ENCODE measurements around the gene RNASE2.

RNASE2 gene

DNA sequence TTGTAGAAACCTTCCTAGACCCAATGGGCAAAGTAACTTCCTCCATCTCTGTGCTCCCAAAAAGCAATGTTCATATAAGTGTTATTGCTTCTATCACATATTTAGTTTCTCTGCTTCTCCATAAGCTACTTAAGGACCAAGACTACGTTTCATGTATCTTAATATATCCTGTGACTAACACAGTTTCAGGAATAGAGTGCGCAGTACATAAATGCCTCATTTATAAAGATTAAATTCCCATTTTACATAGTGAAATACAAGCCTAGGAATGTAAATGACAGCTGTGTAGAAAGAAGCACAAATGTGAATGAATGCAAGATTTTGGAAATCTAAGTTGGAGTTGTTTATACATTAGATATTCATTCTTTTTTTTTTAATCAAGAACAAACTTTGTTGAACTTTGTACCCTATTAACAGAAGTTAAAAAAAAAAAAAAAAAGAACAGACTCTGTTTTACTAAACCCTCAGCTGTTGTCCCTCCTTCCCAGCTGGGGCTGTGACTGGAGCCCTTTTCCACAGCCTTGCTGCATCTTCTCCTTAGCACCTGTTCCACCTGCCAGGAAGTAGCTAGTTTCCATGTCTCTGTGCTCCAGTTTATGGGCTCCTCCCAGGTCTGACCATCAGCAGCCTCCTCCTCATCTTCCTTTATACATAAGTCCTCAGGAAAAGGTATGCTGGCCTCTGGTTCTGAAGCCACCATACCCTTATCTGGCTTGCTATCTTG is 27.5 kb downstream of the RNASE2 start:
- TF ChIP-seq, protein P1, sequence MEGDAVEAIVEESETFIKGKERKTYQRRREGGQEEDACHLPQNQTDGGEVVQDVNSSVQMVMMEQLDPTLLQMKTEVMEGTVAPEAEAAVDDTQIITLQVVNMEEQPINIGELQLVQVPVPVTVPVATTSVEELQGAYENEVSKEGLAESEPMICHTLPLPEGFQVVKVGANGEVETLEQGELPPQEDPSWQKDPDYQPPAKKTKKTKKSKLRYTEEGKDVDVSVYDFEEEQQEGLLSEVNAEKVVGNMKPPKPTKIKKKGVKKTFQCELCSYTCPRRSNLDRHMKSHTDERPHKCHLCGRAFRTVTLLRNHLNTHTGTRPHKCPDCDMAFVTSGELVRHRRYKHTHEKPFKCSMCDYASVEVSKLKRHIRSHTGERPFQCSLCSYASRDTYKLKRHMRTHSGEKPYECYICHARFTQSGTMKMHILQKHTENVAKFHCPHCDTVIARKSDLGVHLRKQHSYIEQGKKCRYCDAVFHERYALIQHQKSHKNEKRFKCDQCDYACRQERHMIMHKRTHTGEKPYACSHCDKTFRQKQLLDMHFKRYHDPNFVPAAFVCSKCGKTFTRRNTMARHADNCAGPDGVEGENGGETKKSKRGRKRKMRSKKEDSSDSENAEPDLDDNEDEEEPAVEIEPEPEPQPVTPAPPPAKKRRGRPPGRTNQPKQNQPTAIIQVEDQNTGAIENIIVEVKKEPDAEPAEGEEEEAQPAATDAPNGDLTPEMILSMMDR (IDR thresholded peaks at IDR 0.05) = no peak

DNA sequence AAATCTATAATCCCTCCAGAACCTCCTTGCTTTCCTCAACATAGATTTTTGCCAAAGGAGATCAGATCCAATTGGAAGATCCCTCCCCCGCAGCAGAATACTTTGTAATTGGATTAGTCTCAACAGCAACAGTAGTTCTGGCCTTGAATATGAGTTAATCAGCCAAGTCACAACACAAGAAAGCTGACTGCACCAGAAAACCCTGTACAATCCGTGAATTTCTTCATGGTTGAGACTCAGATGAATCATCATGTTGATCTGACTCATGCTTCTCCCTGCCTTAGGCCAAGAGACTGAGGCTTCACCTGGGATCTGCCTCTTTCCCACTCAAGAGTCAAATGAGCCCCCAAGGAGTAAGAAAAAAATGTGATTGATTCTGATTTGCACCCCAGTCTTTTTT is 31.5 kb downstream of the RNASE2 start:
- TF ChIP-seq, protein P1 (IDR thresholded peaks at IDR 0.05) = no peak

DNA sequence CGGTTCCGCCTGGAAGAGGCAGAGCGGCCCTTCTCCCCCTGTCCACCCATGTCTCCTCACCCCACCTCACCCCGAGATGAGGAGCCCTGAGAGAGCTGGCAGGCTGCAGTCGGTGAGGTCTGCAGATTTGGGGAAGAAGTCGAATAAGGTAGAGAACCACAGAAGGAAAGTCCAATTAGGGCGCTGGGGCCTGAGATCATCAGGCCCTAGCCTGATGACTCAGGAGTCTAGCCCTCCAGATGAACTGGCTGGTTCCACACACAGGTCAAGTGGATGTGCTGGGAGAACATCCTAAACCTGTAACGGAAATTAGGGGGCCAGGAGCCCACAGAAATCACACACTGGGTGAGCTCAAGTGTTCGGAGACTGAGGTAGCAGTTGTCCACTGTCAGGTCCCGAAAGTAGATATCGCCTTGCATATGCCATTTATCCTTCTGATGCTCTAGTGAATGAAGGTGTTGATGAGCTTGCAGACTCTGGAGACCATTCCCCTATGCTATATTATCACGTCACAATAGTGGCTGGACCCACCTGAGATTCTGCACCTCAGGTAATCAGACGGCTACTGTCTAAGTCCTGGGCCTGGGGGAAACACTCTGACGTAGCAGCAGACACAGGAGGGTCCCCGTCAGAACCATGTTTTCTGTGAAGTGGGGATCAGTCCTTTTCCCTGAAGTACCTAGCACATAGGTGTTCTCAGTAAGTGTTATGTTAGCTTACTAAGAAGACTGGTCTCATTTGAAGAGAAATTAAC is 33.6 kb downstream of the RNASE2 start:
- TF ChIP-seq, protein P1 (IDR thresholded peaks at IDR 0.05) = no peak

DNA sequence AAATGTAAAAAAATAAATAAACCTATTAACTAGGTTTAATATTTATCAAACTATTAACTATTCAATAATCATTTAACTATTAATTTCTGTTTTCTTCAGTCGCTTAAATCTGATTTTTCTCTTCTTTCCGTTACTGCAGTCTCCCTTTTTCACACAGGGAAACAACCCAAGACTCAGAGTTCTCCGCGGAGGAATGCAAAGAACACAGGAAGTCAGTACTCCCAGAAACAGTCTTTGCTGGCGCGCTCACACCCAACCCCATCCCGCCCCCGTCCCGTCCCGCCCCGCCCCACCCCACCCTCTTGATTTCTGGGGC is 34.1 kb downstream of the RNASE2 start:
- TF ChIP-seq, protein P1 (IDR thresholded peaks at IDR 0.05) = no peak

DNA sequence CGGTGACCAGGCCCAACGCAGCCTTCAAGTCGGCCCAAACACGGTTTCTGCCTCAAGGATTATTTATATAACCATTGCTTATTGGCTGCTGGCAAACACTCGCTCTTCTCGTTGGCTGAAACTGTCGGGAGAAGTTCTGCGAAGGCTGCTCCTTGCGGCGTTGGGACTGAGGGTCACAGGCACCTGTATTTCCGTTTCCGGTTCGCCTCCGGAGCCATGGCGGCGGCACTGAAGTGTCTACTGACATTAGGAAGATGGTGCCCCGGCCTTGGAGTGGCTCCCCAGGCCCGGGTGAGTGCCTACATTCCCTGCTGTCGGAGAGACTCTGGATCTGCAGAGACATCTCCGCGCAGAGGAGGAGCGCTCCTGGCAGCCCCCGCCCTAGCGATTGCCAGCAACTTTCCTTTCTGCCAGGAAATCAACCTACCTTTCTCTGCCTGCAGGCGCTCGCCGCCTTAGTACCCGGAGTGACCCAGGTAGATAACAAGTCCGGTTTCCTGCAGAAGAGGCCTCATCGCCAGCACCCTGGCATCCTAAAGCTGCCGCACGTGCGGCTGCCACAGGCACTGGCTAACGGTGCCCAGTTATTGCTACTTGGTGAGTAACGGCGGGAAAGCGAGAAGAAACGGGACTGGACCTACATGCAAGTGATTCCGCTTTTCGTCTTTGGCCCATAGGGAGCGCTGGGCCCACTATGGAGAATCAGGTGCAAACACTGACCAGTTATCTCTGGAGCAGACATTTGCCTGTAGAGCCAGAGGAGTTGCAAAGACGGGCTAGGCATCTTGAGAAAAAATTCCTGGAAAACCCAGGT is 34.7 kb downstream of the RNASE2 start, which contains the start of gene METTL17:
Gene METTL17 (plus strand): TSS at position 194 of the 814 bp plus-strand sequence. CDS start 23 bp downstream, at position 217.
- TF ChIP-seq, protein P1 (IDR thresholded peaks at IDR 0.05) = peak; percentile 53; the same call in 1 of the 2 replicates

DNA sequence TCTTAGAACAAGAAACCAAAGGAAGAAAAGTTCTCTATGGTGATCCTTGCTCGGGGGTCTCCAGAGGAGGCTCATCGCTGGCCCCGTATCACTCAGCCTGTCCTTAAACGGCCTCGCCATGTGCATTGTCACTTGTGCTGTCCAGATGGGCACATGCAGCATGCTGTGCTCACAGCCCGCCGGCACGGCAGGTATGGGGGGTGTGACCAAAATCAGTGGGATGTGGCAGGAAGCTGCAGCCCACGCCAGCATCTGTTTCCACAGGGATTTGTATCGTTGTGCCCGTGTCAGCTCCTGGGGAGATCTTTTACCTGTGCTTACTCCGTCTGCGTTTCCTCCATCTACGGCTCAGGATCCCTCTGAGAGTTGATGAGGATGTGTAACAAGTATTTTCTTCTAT is 41.2 kb downstream of the RNASE2 start:
- TF ChIP-seq, protein P1 (IDR thresholded peaks at IDR 0.05) = no peak

DNA sequence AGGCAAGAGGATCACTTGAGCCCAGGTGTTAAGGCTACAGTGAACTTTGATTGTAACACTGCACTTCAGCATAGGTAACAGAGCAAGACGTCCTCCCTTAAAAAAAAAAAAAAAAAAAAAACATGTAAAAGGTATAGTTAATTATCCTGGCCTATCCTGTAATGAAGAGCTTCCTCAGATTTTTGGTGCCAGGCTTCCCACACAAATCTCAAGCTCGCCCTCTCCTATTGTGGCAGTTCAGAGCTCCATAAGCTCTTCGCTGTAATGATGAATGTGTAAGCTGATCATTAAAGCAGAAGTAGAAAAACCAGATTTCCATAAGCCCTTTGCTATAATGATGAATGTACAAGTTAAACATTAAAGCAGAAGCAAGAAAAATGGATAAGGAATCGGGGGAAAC is 41.8 kb downstream of the RNASE2 start:
- TF ChIP-seq, protein P1 (IDR thresholded peaks at IDR 0.05) = no peak
